CD4-positive, alpha-beta T cell treated with Interleukin-4 for 4 hours (primary cell): ENCODE measurements around the gene SARS2.
A peak's percentile ranks its signal among the peaks of the same experiment; 100 is the strongest.
"Not testable (repeated sequence)": the region's sequence is repeated elsewhere in the genome, so short reads cannot be mapped to it uniquely, and the experiment has no call there.

Source experiments
- DNase-seq: peaks from one replicate; pipeline ENCODE4 v3.0.0-alpha.2; 2020

The SARS2 gene

GRCh38 chr19:38945562-38946228, 15.1 kb upstream of the SARS2 start:
- DNase-seq = no peak

- no peak for DNase-seq
These were observed 14.5 kb upstream of the SARS2 start for GRCh38 chr19:38944981-38945506.

- DNase-seq = no peak
These were observed 12.1 kb upstream of the SARS2 start for GRCh38 chr19:38942471-38943181.

- DNase-seq = no peak
These were observed 11.4 kb upstream of the SARS2 start for GRCh38 chr19:38941979-38942378.

- DNase-seq = not testable (repeated sequence)
These were observed 10.9 kb upstream of the SARS2 start for GRCh38 chr19:38941466-38941865.

GRCh38 chr19:38939957-38940356, 9.4 kb upstream of the SARS2 start:
- DNase-seq = no peak

GRCh38 chr19:38933544-38933943, 3.0 kb upstream of the SARS2 start:
- no peak for DNase-seq

- peak; percentile 47 for DNase-seq
These were observed 2.0 kb upstream of the SARS2 start for GRCh38 chr19:38932425-38933179.

- no peak for DNase-seq
These were observed 894 bp upstream of the SARS2 start for GRCh38 chr19:38931521-38931793.

GRCh38 chr19:38930776-38931520, 385 bp upstream of the SARS2 start, which contains the start of gene MRPS12:
Gene MRPS12, plus strand, starts transcription at chr19:38930944. Its CDS starts 351 bp downstream, at chr19:38931295.
- peak; percentile 99 for DNase-seq

GRCh38 chr19:38928391-38929001, 2.1 kb downstream of the SARS2 start:
- peak; percentile 30 for DNase-seq

GRCh38 chr19:38924388-38924787, 6.2 kb downstream of the SARS2 start:
- DNase-seq = peak; percentile 56

- DNase-seq = no peak
These were observed 8.1 kb downstream of the SARS2 start for GRCh38 chr19:38922482-38922881.

- DNase-seq = no peak
These were observed 8.9 kb downstream of the SARS2 start for GRCh38 chr19:38921420-38922274.

- DNase-seq = no peak
These were observed 9.8 kb downstream of the SARS2 start for GRCh38 chr19:38920602-38921419.

GRCh38 chr19:38919837-38920601, 10.5 kb downstream of the SARS2 start:
- DNase-seq = no peak

GRCh38 chr19:38918526-38918925, 12.0 kb downstream of the SARS2 start:
- no peak for DNase-seq

GRCh38 chr19:38917921-38918491, 12.6 kb downstream of the SARS2 start:
- no peak for DNase-seq

GRCh38 chr19:38917516-38917915, 13.0 kb downstream of the SARS2 start:
- DNase-seq = no peak
